GM10847 (cell line): Measurements from ENCODE around the gene LIMS2.

Experiments used
- POLR2A ChIP-seq: IDR thresholded peaks from 2 replicates; pipeline ENCODE4 v1.6.1; 2011; ENCODE audit not compliant: insufficient read length; ENCODE audit errors: extremely low read depth

The LIMS2 gene

DNA sequence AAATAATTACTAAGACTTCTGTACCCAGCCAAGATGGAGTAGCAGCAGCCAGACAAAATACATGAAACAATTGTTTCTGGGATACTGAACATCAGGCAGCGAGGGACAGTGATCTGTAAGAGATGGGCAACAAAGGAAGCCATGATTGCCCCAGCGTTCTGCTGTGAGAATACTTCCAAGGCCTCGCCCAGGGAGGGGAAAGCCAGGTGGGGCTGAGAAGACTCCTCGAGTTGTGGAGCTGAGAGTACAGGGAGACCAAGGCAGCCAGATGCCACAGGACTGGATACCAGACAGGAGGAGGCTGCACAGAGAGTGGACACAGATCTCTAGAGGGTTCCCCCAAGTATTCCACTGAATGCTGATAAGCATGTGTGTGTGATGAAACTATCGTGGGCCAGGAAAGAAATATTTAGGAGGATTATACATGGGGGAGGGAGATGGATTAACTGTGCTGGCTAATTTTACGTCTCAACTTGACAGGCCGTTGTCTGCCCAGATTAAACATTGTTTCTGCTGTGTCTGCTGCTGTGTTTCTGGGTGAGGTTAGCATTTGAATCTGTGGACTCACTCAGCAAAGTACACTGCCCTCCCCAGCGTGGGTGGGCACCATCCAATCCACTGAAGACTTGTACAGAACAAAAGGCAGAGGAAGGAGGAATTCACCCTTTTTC lies 10.2 kb upstream of the LIMS2 start:
- TF ChIP-seq POLR2A, result no peak

GRCh38 chr2:127683757-127684156 lies 8.4 kb upstream of the LIMS2 start:
- no peak for TF ChIP-seq POLR2A

GRCh38 chr2:127683056-127683455 lies 7.7 kb upstream of the LIMS2 start:
- TF ChIP-seq POLR2A, result no peak

GRCh38 chr2:127681976-127682857 lies 6.9 kb upstream of the LIMS2 start:
- TF ChIP-seq POLR2A, result no peak

GRCh38 chr2:127681288-127681804 lies 6.0 kb upstream of the LIMS2 start:
- TF ChIP-seq POLR2A, result no peak

DNA sequence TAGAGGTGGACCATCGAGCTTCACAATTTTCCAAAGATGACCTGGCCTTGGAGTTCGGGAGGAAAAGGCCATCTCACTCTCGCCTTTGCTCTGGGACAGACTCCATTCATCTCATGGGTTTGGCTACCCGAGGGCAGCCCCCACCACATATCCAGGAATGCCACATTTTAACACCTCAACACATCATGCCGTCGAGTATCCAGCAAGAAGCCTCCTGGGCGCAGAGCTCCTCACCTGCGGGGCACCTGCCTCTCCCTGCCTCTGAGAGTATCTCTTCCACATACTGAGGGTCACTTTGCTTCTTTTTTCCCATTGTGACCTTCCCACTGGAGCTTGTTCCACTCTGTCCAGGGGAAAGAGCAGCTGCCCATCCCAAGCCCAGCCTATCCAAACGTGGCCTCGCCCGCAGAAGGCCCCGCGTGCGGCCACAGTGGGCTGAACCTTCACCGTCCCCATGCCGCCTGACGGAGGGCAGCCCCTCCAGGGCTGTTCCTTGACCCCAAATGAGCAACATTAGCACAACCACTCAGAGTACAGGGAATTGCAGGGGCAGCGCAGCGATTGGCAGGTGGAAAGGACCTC lies 5.5 kb upstream of the LIMS2 start:
- no peak for TF ChIP-seq POLR2A

DNA sequence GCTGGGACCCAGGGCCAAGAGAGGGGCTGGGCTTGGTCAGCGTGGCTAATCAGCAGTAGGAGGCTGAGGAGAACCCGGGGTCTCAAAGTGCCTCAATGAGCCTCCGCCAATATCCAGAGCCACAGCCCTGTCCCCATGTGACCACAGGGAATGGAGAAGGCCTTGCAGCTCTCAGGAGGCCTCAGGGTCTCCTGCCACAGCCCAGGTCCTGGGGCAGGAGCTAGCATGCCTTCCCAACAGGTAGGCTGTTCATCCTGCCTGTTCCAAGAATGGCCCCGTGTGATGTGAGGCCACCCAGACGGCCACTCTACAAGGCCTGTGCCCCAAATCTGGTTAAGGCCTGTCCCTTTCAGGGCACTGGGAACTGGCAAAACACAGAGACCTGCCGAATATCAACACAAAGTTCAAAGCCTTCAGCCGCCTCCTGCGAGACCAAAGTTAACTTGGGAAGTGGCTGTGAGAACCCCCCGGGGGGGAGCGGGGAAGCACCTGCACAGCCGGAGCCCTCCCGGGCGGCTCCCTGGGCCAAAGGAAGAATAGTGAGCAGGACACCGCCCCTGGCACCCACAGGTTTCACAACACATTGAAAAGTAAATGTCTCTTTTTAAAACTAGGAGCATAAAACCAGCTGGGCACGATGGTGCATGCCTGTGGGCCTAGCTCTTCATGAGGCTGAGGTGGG lies 4.5 kb upstream of the LIMS2 start:
- TF ChIP-seq POLR2A, result no peak

GRCh38 chr2:127678991-127679390 lies 3.7 kb upstream of the LIMS2 start:
- no peak for TF ChIP-seq POLR2A

GRCh38 chr2:127678531-127678930 lies 3.2 kb upstream of the LIMS2 start:
- no peak for TF ChIP-seq POLR2A

GRCh38 chr2:127676906-127677305 lies 1.6 kb upstream of the LIMS2 start:
- TF ChIP-seq POLR2A, result no peak

DNA sequence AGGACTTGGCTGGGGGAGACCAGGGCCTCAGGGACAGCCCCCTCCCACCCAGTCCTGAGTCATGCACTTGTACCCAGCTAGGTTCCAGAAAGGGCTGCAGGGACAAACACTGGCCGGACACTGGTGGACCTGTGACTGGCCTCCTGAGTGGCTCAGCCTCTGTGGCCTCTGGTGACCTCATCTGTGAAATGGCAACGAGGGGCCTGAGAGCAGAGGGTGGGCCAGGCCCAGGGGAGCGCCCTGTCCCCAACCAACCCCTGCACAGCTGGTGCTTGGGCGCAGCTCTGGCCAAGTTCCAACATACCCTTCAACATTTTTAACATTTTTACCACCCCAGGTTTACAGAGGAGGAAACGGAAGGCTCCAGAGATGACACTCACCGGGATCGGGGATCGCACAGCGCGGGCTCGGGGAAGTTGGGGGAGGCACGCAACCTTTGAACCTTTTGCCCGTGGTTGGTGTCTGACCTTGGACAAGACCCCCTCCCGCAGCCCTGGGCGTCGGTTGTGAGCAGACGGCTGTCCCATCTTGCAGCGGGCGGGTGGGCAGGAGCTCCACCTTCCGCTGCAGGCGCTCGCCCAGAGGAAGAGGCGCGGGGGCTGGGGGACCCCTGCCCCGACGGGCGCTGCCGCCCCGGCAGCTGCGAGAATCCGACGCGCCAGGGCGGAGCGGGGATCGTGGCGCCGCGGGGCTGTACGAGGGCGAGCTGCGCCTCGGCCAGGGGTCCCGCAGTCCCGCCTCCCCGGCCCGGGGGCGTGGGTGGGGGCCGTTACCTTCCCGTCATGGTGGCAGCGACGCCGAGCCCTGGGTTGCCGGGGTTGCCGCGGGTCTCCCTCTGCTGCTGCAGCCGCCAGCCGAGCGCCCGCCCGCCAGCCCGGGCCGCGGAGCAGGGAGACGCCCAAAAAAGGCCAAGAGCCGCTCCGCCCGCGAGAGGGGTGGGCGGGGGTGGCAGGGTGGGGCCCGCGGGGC lies 805 bp downstream of the LIMS2 start:
- no peak for TF ChIP-seq POLR2A

DNA sequence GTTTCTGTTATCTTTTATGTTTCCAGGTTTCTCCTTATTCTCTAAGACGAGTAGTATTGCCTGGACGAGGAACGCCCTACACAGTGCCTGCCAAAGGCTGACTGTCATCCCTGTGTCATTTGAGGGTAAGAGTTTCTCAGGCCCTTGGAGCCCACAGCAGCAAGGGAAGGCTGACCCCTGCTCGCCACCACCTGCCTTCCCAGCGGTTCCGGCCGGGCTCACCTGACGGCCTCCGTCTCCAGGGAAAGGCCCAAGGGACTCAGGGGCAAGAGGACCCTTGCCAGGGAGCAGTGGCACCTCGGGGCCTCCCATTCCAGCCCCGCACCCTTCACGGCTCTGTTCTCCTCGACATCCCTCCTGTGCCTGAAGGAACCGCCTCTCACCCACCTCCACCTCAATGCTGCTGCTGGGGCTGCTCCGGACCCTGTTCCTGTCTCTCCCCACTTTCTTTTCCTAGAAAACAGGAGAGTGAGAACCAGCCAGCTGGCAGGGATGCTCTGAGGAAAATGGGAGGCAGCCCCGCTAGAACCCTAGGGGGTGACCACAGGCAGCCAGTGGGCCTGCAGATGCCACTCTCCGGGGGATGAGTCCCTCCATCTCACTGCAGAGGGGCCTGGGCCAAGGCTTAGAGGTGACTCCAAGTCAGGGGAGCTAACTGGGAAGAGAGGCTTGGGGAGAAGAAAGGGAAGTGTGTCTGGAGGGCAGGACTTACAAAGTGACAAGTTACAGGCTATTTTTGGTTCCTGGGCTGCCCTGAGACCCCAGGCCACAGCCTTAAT lies 1.9 kb downstream of the LIMS2 start:
- no peak for TF ChIP-seq POLR2A
